Smooth muscle cell (in vitro differentiated cells): ENCODE measurements around the gene GRID1. TPM values are rescaled to one million over a fixed set of nuclear protein-coding genes. Genes with fewer than 3 reads are reported as not detected.

Experiments
- DNase-seq: peaks from one replicate; lab custom pipeline; 2025; ENCODE audit not compliant: unreplicated experiment; lab: John Stamatoyannopoulos, UW
- H2AFZ ChIP-seq: fragments of 200-600 bp; sonication (generic); 2 replicates; pipeline ENCODE4 v1.6.0; 2016; ENCODE audit warnings: antibody characterized with exemption, low read depth, mild to moderate bottlenecking
- H3F3A ChIP-seq: fragments of 200-600 bp; sonication (generic); 2 replicates; pipeline ENCODE4 v1.6.0; 2017; ENCODE audit warnings: antibody characterized with exemption, low read depth
- H3K27ac ChIP-seq: fragments of 200-600 bp; sonication (generic); 2 replicates; pipeline ENCODE4 v1.5.1; 2016; ENCODE audit warnings: low read depth, mild to moderate bottlenecking
- H3K27me3 ChIP-seq: fragments of 200-600 bp; sonication (generic); 2 replicates; pipeline ENCODE4 v1.6.1; 2016; ENCODE audit warnings: low read depth, mild to moderate bottlenecking
- H3K36me3 ChIP-seq: fragments of 200-600 bp; sonication (generic); 2 replicates; pipeline ENCODE4 v1.5.1; 2016; ENCODE audit warnings: low read depth
- H3K4me1 ChIP-seq: fragments of 200-600 bp; sonication (generic); 2 replicates; pipeline ENCODE4 v1.5.1; 2016; ENCODE audit warnings: low read depth
- H3K4me2 ChIP-seq: fragments of 200-600 bp; sonication (generic); 2 replicates; pipeline ENCODE4 v1.6.0; 2016; ENCODE audit warnings: mild to moderate bottlenecking
- H3K4me3 ChIP-seq: fragments of 200-600 bp; sonication (generic); 2 replicates; pipeline ENCODE4 v1.5.1; 2016; ENCODE audit warnings: mild to moderate bottlenecking
- H3K79me2 ChIP-seq: fragments of 200-600 bp; sonication (generic); 2 replicates; pipeline ENCODE4 v1.6.0; 2016; ENCODE audit warnings: low read depth, mild to moderate bottlenecking
- H3K9ac ChIP-seq: fragments of 200-600 bp; sonication (generic); 2 replicates; pipeline ENCODE4 v1.6.0; 2016; ENCODE audit warnings: low read depth
- H3K9me3 ChIP-seq: fragments of 200-600 bp; sonication (generic); replicated peaks from 2 replicates; pipeline ENCODE4 v1.5.1; 2016; ENCODE audit warnings: low read depth
- H4K20me1 ChIP-seq: fragments of 200-600 bp; sonication (generic); 2 replicates; pipeline ENCODE4 v1.6.0; 2016; ENCODE audit warnings: low read depth
- CTCF ChIP-seq: fragments of 200-600 bp; sonication (generic); IDR thresholded peaks from 2 replicates; pipeline ENCODE4 v1.5.1; 2017; ENCODE audit warnings: borderline replicate concordance, mild to moderate bottlenecking, antibody characterized with exemption; ENCODE audit not compliant: insufficient read depth, poor library complexity, severe bottlenecking
- WGBS: methylation state at CpG from one replicate; pipeline ENCODE4 v1.1.7; 2016; ENCODE audit warnings: low lambda C conversion rate; 5-methylcytosine and 5-hydroxymethylcytosine counted together
- polyA plus RNA-seq: library from polyadenylated mRNA; unstranded; fragments of >200 nt; fragmentation: Nextera tagmentation; extraction: Ambion mirVana; gene quantifications from 2 replicates; pipeline ENCODE4 v1.2.1, GENCODE V29; 2016
- total RNA-seq: library from RNA; depleted of rRNA; stranded (reverse); fragments of >200 nt; gene quantifications from 2 replicates; pipeline ENCODE4 v1.2.3, GENCODE V29; 2014

The GRID1 gene
- total and polyA plus RNA-seq, 2 experiments from 2014 or later, result 4.4 to 7.4 TPM

GRCh38 chr10:85620807-85621206, 745.8 kb downstream of the GRID1 start:
- Histone ChIP-seq H3K4me2 (no peak overlapping the region), H3F3A (no peaks in the 10 kb centered on the region), H3K4me1 (no peaks in the 10 kb centered on the region), H3K4me3 (no peak overlapping the region), H3K9me3 (no peaks in the 10 kb centered on the region), H3K36me3 (no peaks in the 10 kb centered on the region), H2AFZ (no peak overlapping the region), H3K79me2 (no peaks in the 10 kb centered on the region), H4K20me1 (no peaks in the 10 kb centered on the region), H3K9ac (no peak overlapping the region), H3K27me3 (no peaks in the 10 kb centered on the region), H3K27ac (no peak overlapping the region)
- 93% methylated on average over 3 of the region's 3 CpGs for WGBS
- no peak for TF ChIP-seq CTCF
- no peak for DNase-seq

GRCh38 chr10:85619832-85620231, 746.8 kb downstream of the GRID1 start:
- H3K9ac ChIP-seq, result no peak overlapping the region
- H2AFZ ChIP-seq, result no peak overlapping the region
- H3K9me3 ChIP-seq, result no peaks in the 10 kb centered on the region
- H3K4me1 ChIP-seq, result no peaks in the 10 kb centered on the region
- no peak overlapping the region for H3K27ac ChIP-seq
- no peaks in the 10 kb centered on the region for H3K27me3 ChIP-seq
- DNase-seq, result no peak
- 93% methylated on average over 9 of the region's 9 CpGs for WGBS
- TF ChIP-seq CTCF, result no peak
- H3F3A ChIP-seq, result no peaks in the 10 kb centered on the region
- no peak overlapping the region for H3K4me2 ChIP-seq
- no peaks in the 10 kb centered on the region for H3K79me2 ChIP-seq
- H3K36me3 ChIP-seq, result no peaks in the 10 kb centered on the region
- H3K4me3 ChIP-seq, result no peak overlapping the region
- no peaks in the 10 kb centered on the region for H4K20me1 ChIP-seq

GRCh38 chr10:85618841-85619240, 747.8 kb downstream of the GRID1 start:
- H3K4me2 ChIP-seq, result no peak overlapping the region
- H3K9ac ChIP-seq, result no peak overlapping the region
- H2AFZ ChIP-seq, result no peak overlapping the region
- no peaks in the 10 kb centered on the region for H3K9me3 ChIP-seq
- 92% methylated on average over 3 of the region's 3 CpGs for WGBS
- no peaks in the 10 kb centered on the region for H3F3A ChIP-seq
- H3K36me3 ChIP-seq, result no peaks in the 10 kb centered on the region
- no peak for TF ChIP-seq CTCF
- no peaks in the 10 kb centered on the region for H3K27me3 ChIP-seq
- no peaks in the 10 kb centered on the region for H4K20me1 ChIP-seq
- no peaks in the 10 kb centered on the region for H3K4me1 ChIP-seq
- H3K4me3 ChIP-seq, result no peak overlapping the region
- no peak overlapping the region for H3K27ac ChIP-seq
- H3K79me2 ChIP-seq, result no peaks in the 10 kb centered on the region
- DNase-seq, result no peak

GRCh38 chr10:85617751-85618546, 748.6 kb downstream of the GRID1 start:
- Histone ChIP-seq H4K20me1 (no peaks in the 10 kb centered on the region), H3K4me1 (no peaks in the 10 kb centered on the region), H3K36me3 (no peaks in the 10 kb centered on the region), H3K9me3 (no peaks in the 10 kb centered on the region), H3K9ac (no peak overlapping the region), H2AFZ (no peak overlapping the region), H3K27me3 (no peaks in the 10 kb centered on the region), H3F3A (no peaks in the 10 kb centered on the region), H3K27ac (no peak overlapping the region), H3K4me2 (no peak overlapping the region), H3K79me2 (no peaks in the 10 kb centered on the region), H3K4me3 (no peak overlapping the region)
- no peak for DNase-seq
- TF ChIP-seq CTCF, result no peak
- WGBS, result 94% methylated on average over 9 of the region's 9 CpGs
